Activated CD4-positive, alpha-beta T cell treated with anti-CD3 and anti-CD28 coated beads, Interleukin-2, amount 10 ng/mL, durations not matched to agents 24 days and 14 days (primary cell): Measurements from ENCODE around the gene ITSN2. TPM values are rescaled to one million over a fixed set of nuclear protein-coding genes. Genes with fewer than 3 reads are reported as not detected.

Experiments used
- DNase-seq: peaks from one replicate; pipeline ENCODE4 v3.0.0; 2022
- H3K27ac Mint-ChIP-seq: one replicate; pipeline ENCODE4 v1.8.0; 2022; ENCODE audit warnings: mild to moderate bottlenecking, mixed read lengths
- H3K27me3 Mint-ChIP-seq: one replicate; pipeline ENCODE4 v1.8.0; 2022; ENCODE audit warnings: mixed read lengths
- H3K36me3 Mint-ChIP-seq: one replicate; pipeline ENCODE4 v1.8.0; 2022; ENCODE audit warnings: low read depth, mild to moderate bottlenecking, mixed read lengths
- H3K4me1 Mint-ChIP-seq: one replicate; pipeline ENCODE4 v1.8.0; 2021; ENCODE audit warnings: mixed read lengths
- H3K4me3 Mint-ChIP-seq: one replicate; pipeline ENCODE4 v1.8.0; 2022; ENCODE audit warnings: mild to moderate bottlenecking, moderate library complexity, mixed read lengths
- H3K9me3 Mint-ChIP-seq: one replicate; pipeline ENCODE4 v1.8.0; 2021; ENCODE audit warnings: mixed read lengths
- intact Hi-C: fragments of 100-400 bp; cut with micrococcal nuclease; formaldehyde crosslinking; loops from one replicate; pipeline ENCODE4 v1.15.1; 2023
- total RNA-seq: library from RNA; stranded (reverse); gene quantifications from 2 replicates; pipeline ENCODE4 v1.2.3, GENCODE V29; 2022

ITSN2 gene
- total RNA-seq, 1 donor from 2014 or later: 55.7 TPM

- Mint-ChIP-seq H3K36me3 (peaks cover 25% of the 10 kb centered on the region), H3K27me3 (no peaks in the 10 kb centered on the region), H3K4me3 (no peak overlapping the region), H3K4me1 (peaks cover 14% of the 10 kb centered on the region), H3K27ac (no peak overlapping the region), H3K9me3 (no peaks in the 10 kb centered on the region)
- no peak for DNase-seq
- intact Hi-C loops: no loop called here
Observed at GRCh38 chr2:24259316-24259715, 101.0 kb downstream of the ITSN2 start.

- Mint-ChIP-seq H3K4me1 (peaks cover 14% of the 10 kb centered on the region), H3K9me3 (no peaks in the 10 kb centered on the region), H3K27ac (no peak overlapping the region), H3K36me3 (peaks cover 28% of the 10 kb centered on the region), H3K27me3 (no peaks in the 10 kb centered on the region), H3K4me3 (no peak overlapping the region)
- no peak for DNase-seq
- intact Hi-C loops: no loop called here
Observed at GRCh38 chr2:24258718-24259117, 101.6 kb downstream of the ITSN2 start.

GRCh38 chr2:24253303-24253919 lies 106.9 kb downstream of the ITSN2 start:
- Mint-ChIP-seq H3K36me3 (peaks cover 30% of the 10 kb centered on the region), H3K27ac (no peak overlapping the region), H3K27me3 (no peaks in the 10 kb centered on the region), H3K4me3 (no peak overlapping the region), H3K9me3 (no peaks in the 10 kb centered on the region), H3K4me1 (no peaks in the 10 kb centered on the region)
- no peak for DNase-seq
- intact Hi-C loops: no loop called here

- Mint-ChIP-seq H3K9me3 (no peaks in the 10 kb centered on the region), H3K27me3 (no peaks in the 10 kb centered on the region), H3K4me1 (no peaks in the 10 kb centered on the region), H3K27ac (no peak overlapping the region), H3K36me3 (peaks cover 39% of the 10 kb centered on the region), H3K4me3 (no peak overlapping the region)
- intact Hi-C loops: no loop called here
- DNase-seq: no peak
Observed at GRCh38 chr2:24247592-24247991, 112.7 kb downstream of the ITSN2 start.

- Mint-ChIP-seq H3K27ac (no peak overlapping the region), H3K36me3 (peaks cover 37% of the 10 kb centered on the region)
Observed at GRCh38 chr2:24247164-24247563, 113.2 kb downstream of the ITSN2 start.

GRCh38 chr2:24245986-24246776 lies 114.2 kb downstream of the ITSN2 start:
- Mint-ChIP-seq H3K9me3 (no peaks in the 10 kb centered on the region), H3K27ac (peak overlapping the region; percentile 51), H3K4me3 (no peak overlapping the region), H3K27me3 (no peaks in the 10 kb centered on the region), H3K4me1 (no peaks in the 10 kb centered on the region), H3K36me3 (peaks cover 35% of the 10 kb centered on the region)
- DNase-seq: peak; percentile 3
- intact Hi-C loops: no loop called here

More at GRCh38 chr2:24247164-24247563, 113.2 kb downstream of the ITSN2 start:
- Mint-ChIP-seq H3K4me1 (no peaks in the 10 kb centered on the region), H3K27me3 (no peaks in the 10 kb centered on the region), H3K9me3 (no peaks in the 10 kb centered on the region), H3K4me3 (no peak overlapping the region)
- intact Hi-C loops: no loop called here
- DNase-seq: no peak

- Mint-ChIP-seq H3K4me3 (no peak overlapping the region), H3K9me3 (no peaks in the 10 kb centered on the region), H3K27me3 (no peaks in the 10 kb centered on the region), H3K4me1 (no peaks in the 10 kb centered on the region), H3K27ac (no peak overlapping the region), H3K36me3 (peaks cover 27% of the 10 kb centered on the region)
- intact Hi-C loops: no loop called here
- DNase-seq: no peak
Observed at GRCh38 chr2:24241528-24241927, 118.8 kb downstream of the ITSN2 start.

GRCh38 chr2:24239553-24239952 lies 120.8 kb downstream of the ITSN2 start:
- no peak for DNase-seq
- intact Hi-C loops: loop anchor here (5.0 kb wide), 1 partner anchor 143 kb away; no protein-coding TSS in a partner anchor
- Mint-ChIP-seq H3K27ac (no peak overlapping the region), H3K27me3 (no peaks in the 10 kb centered on the region), H3K9me3 (no peaks in the 10 kb centered on the region), H3K4me3 (no peak overlapping the region), H3K36me3 (peaks cover 18% of the 10 kb centered on the region), H3K4me1 (no peaks in the 10 kb centered on the region)

- H3K4me1 Mint-ChIP-seq: no peaks in the 10 kb centered on the region
- no peak for DNase-seq
- peaks cover 16% of the 10 kb centered on the region for H3K36me3 Mint-ChIP-seq
- H3K9me3 Mint-ChIP-seq: no peaks in the 10 kb centered on the region
- H3K27ac Mint-ChIP-seq: no peak overlapping the region
- no peaks in the 10 kb centered on the region for H3K27me3 Mint-ChIP-seq
- H3K4me3 Mint-ChIP-seq: no peak overlapping the region
- intact Hi-C loops: loop anchor here (5.0 kb wide), 1 partner anchor 144 kb away; no protein-coding TSS in a partner anchor
Observed at GRCh38 chr2:24238158-24238557, 122.2 kb downstream of the ITSN2 start.

GRCh38 chr2:24237313-24237712 lies 123.0 kb downstream of the ITSN2 start:
- Mint-ChIP-seq H3K27ac (no peak overlapping the region), H3K36me3 (peaks cover 13% of the 10 kb centered on the region), H3K4me1 (no peaks in the 10 kb centered on the region), H3K27me3 (no peaks in the 10 kb centered on the region), H3K9me3 (no peaks in the 10 kb centered on the region), H3K4me3 (no peak overlapping the region)
- intact Hi-C loops: loop anchor here (5.0 kb wide), 1 partner anchor 145 kb away; no protein-coding TSS in a partner anchor
- DNase-seq: no peak

- intact Hi-C loops: no loop called here
- no peak overlapping the region for H3K4me3 Mint-ChIP-seq
- no peaks in the 10 kb centered on the region for H3K9me3 Mint-ChIP-seq
- H3K27me3 Mint-ChIP-seq: no peaks in the 10 kb centered on the region
- H3K36me3 Mint-ChIP-seq: peaks cover 11% of the 10 kb centered on the region
- peak; percentile 29 for DNase-seq
- H3K27ac Mint-ChIP-seq: no peak overlapping the region
- no peaks in the 10 kb centered on the region for H3K4me1 Mint-ChIP-seq
Observed at GRCh38 chr2:24233321-24233720, 127.0 kb downstream of the ITSN2 start.

- H3K4me3 Mint-ChIP-seq: no peak overlapping the region
- no peak overlapping the region for H3K27ac Mint-ChIP-seq
- no peaks in the 10 kb centered on the region for H3K27me3 Mint-ChIP-seq
- intact Hi-C loops: no loop called here
- no peaks in the 10 kb centered on the region for H3K9me3 Mint-ChIP-seq
- H3K36me3 Mint-ChIP-seq: peaks cover 3% of the 10 kb centered on the region
- no peaks in the 10 kb centered on the region for H3K4me1 Mint-ChIP-seq
- DNase-seq: peak; percentile 43
Observed at GRCh38 chr2:24231461-24231881, 128.9 kb downstream of the ITSN2 start.

- no peaks in the 10 kb centered on the region for H3K4me1 Mint-ChIP-seq
- intact Hi-C loops: no loop called here
- no peaks in the 10 kb centered on the region for H3K27me3 Mint-ChIP-seq
- DNase-seq: peak; percentile 10
- H3K9me3 Mint-ChIP-seq: no peaks in the 10 kb centered on the region
- no peaks in the 10 kb centered on the region for H3K36me3 Mint-ChIP-seq
- no peak overlapping the region for H3K27ac Mint-ChIP-seq
- no peak overlapping the region for H3K4me3 Mint-ChIP-seq
Observed at GRCh38 chr2:24228470-24228869, 131.9 kb downstream of the ITSN2 start.

- Mint-ChIP-seq H3K4me1 (no peaks in the 10 kb centered on the region), H3K27me3 (no peaks in the 10 kb centered on the region), H3K4me3 (no peak overlapping the region)
Observed at GRCh38 chr2:24225499-24226242, 134.7 kb downstream of the ITSN2 start.

More at GRCh38 chr2:24225499-24226242, 134.7 kb downstream of the ITSN2 start:
- intact Hi-C loops: no loop called here
- H3K36me3 Mint-ChIP-seq: peaks cover under 1% of the 10 kb centered on the region
- no peak overlapping the region for H3K27ac Mint-ChIP-seq
- peak; percentile 48 for DNase-seq
- no peaks in the 10 kb centered on the region for H3K9me3 Mint-ChIP-seq
